HG03575 (cell line): Measurements from ENCODE around the gene PHKB.
"Not testable (repeated sequence)": the region's sequence is repeated elsewhere in the genome, so short reads cannot be mapped to it uniquely, and the experiment has no call there.

Source experiments
- ATAC-seq: cut with Tn5 transposase; IDR thresholded peaks from one replicate; pipeline ENCODE4 v1.9.1; 2021; ENCODE audit not compliant: unreplicated experiment, insufficient number of reproducible peaks, low FRiP score; ENCODE audit errors: extremely low read depth

The PHKB gene

DNA sequence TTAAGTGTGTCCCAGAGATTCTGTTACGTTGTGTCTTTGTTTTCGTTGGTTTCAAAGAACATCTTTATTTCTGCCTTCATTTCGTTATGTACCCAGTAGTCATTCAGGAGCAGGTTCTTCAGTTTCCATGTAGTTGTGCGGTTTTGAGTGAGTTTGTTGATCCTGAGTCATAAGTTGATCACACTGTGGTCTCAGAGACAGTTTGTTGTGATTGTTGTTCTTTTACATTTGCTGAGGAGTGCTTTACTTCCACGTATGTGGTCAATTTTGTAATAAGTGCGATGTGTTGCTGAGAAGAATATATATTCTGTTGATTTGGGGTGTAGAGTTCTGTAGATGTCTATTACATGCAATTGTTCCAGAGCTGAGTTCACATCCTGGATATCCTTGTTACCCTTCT, 83.1 kb downstream of the PHKB start:
- not testable (repeated sequence) for ATAC-seq

DNA sequence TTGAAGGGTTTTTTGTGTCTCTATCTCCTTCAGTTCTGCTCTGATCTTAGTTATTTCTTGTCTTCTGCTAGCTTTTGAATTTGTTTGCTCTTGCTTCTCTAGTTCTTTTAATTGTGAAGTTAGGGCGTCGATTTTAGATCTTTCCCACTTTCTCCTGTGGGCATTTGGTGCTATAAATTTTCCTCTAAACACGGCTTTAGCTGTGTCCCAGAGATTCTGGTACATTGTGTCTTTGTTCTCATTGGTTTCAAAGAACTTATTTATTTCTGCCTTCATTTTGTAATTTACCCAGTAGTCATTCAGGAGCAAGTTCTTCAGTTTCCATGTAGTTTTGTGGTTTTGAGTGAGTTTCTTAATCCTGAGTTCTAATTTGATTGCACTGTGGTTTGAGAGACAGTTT, 90.1 kb downstream of the PHKB start:
- ATAC-seq = not testable (repeated sequence)

- not testable (repeated sequence) for ATAC-seq
Observed at GRCh38 chr16:47551767-47552166, 90.6 kb downstream of the PHKB start.

GRCh38 chr16:47553853-47554564, 92.9 kb downstream of the PHKB start:
- no peak for ATAC-seq

DNA sequence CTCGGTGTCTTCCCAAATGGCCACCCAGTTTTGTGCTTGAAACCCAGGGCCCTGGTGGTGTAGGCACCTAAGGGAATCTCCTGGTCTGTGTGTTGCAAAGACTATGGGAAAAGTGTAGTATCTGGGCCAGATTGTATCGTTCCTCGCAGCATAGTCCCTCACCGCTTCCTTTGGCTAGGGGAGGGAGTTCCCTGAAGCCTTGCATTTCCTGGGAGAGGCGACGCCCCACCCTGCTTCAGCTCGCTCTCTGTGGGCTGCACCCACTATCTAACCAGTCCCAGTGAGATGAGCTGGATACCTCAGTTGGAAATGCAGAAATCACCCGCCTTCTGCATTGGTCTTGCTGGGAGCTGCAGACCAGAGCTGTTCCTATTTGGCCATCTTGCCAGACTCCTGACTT, 93.5 kb downstream of the PHKB start:
- ATAC-seq = not testable (repeated sequence)

DNA sequence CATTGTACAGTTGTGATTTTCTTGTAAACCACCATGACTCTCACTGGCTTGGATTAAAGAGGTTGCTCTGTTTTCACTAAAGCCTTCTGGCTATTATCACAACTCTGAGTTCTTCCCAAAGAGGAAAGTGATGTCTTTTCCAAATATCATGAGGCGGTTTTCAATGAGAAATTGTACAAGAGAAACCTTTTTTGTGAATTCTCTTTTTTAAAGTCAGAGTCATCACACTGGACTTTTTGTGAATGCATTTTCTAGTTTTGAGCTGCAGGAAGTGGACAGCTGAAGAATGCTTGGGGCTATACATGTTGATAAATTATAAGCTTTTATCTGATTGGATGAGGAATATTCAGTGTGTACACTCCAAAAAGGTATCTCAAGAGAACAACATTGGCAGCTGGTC, 100.2 kb downstream of the PHKB start:
- ATAC-seq = no peak

DNA sequence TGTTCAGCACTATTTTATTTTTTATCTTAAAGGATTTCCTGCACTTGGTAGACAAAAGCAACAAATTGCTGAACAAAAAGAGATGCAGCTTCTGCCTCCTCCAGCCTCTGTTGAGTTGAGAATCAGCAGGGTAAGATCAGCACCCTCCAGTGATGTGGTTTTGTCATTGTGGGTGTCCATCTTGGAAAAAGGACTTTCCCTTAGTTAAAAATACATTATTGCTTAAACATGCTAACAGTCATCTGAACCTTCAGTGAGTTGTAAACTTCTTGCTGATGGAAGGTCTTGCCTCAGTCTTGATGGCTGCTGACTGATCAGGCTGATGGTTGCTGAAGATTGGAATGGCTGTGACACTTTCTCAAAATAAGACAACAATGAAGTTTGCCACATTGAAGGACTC, 101.2 kb downstream of the PHKB start:
- ATAC-seq = no peak

- no peak for ATAC-seq
Observed at GRCh38 chr16:47565454-47565853, 104.3 kb downstream of the PHKB start.

- ATAC-seq = no peak
Observed at GRCh38 chr16:47567321-47567720, 106.2 kb downstream of the PHKB start.

DNA sequence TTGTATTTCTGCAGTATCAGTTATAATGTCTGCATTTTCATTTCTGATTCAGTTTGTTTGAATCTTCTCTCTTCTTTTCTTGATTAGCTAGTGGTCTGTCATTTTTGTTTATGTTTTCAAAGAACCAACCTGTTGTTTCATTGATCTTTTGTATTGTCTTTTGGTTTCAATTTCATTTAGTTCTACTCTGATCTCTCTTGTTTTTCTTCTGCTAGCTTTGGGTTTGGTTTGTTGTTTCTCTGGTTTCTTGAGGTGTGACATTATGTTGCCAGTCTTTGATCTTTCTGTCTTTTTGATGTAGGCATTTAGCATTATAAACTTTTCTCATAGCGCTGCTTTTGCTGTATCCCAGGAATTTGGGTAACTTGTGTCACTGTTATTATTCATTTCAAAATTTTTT, 107.2 kb downstream of the PHKB start:
- ATAC-seq = no peak

DNA sequence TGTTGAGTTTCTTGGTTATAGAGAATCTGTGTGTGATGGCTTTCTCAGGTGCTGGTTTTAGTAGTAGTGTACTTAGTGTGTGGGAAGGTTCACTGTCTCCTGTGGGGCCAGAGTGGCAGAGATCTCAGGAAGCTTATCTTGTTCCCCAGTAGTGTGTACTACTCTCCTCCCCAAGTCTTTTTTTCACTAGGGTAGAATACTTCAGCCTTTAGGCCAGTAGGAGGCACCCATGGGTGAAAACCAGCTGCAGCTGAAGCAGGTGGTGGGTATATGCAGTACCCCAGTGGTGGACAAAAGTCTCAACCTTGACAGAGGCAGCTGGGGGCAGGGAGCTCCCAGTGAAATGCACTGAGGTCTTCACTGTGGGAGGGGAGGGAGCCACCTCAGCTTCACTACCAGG, 109.9 kb downstream of the PHKB start:
- no peak for ATAC-seq

DNA sequence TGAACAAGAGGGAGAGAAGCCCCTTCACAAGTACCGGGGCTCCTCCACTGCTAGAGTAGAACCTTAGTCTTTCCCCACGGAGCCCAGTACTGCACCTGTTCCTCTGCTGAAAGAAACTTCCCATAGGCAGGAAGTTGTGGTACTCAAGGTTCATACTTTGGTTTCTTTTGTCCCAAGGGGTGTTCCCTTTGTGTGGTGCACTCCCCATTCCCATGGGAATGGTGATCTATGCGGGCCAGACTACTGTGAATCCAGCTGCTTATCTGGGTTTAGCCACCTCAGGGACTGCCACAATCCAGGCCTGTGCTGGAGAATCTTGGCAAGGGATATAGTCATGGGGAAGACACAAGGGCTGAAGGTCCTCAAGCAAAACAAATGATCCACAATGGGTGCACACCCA, 110.6 kb downstream of the PHKB start:
- no peak for ATAC-seq

DNA sequence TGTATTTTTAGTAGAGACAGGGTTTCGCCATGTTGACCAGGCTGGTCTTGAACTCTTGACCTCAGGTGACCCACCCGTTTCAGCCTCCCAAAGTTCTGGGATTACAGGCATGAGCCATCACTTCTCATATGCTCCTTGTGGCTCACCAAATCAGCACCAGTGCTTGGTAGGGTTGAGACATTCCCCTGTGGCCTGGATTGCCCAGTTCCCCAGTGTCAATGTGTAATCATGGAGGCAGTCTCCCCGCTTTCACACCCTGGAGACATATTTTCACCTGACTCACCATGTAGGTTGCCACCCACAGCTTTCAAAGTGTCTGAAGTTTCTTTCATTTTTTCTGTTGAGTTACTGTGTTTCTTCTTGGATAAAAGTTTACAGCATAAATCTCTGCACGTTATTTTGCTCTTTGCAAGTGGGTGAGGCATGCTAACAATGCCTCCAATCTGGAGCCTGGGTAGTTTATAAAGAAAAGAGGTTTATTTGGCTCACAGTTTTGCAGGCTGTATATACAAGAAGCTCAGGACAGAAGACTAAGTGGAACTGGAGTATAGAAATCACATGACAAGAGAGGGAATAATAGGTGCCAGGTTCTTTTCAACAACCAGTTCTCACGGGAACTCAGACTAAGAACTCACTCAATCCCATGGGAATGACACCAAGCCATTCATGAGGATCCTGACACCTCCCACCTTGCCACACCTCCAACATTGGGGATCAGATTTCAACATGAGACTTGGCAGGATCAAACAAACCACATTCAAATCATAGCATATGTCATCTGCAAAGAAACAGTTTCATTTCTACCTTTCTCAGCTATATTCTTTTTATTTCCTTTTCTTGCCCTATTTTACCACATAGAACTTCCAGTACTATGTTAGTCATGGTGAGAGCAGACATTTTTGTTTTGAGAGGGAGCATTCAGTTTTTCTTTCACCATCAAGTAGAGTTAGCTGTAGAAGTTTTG, 113.2 kb downstream of the PHKB start:
- no peak for ATAC-seq

GRCh38 chr16:47577029-47577428, 115.9 kb downstream of the PHKB start:
- ATAC-seq = no peak

DNA sequence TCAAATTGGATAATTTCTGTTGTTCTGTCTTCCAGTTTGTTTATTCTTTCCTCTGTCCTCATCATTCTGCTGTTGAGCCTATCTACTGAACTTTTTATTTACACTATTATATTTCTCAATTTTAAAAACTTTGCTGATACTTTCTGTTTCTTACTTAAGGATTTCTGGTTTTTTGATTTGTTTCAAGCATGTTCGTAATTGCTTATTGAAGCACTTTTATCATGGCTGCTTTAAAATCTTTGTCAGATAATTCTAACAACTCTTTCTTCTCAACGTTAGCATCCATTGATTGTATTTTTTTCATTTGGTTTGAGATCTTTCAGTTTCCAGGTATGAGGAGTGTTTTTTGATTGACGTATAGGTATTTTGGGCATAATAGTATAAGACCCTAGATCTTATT, 116.9 kb downstream of the PHKB start:
- no peak for ATAC-seq

- ATAC-seq = no peak
Observed at GRCh38 chr16:47578573-47578972, 117.4 kb downstream of the PHKB start.

DNA sequence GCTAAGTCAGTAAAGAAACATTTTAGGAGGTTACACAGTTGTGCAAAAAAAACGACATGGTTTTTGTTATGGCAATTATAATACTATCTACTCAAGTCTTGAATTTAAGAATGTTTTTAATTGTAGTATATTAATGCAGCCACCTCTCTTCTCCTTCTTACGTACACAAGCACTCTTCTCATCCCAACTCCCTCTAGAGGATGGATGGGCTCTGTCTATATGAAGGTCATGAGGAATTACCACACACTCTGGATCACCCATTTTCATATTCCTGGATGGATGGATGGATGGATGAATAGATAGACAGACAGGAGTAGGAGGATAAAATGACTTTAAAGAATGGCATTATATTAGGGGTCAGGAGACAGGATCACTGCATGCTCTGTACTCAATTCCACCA, 120.0 kb downstream of the PHKB start:
- ATAC-seq = no peak

- ATAC-seq = no peak
Observed at GRCh38 chr16:47584464-47585225, 123.5 kb downstream of the PHKB start.

DNA sequence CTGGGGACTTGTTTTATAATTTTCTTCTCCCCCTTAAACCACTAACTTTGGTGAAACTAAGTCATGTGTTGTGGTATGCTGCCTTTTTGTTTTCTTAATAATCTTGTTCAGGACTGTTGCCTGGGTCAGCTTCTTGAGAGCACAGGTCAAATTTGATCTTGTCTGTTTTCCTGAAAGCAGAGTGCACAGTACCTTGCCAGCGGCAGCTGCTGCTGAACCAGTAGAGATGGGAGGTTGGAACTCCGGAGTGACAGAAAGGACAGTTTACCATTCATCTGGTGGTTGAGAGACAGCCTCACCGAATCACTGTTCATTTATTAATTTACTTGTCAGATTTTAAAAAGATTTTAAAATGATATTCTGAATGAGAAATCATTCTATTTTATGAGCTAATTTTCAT, 125.0 kb downstream of the PHKB start:
- ATAC-seq = no peak

GRCh38 chr16:47590472-47590871, 129.3 kb downstream of the PHKB start:
- ATAC-seq = no peak
